ENCODE data around the gene TELO2.

Gene TELO2

GRCh38 chr16:1557074-1557473 lies 63.9 kb downstream of the TELO2 start:
- Histone ChIP-seq H3K27me3 (ENCODE audit: control insufficient read depth, insufficient read depth, low read length) (no peaks in the 10 kb centered on the region), H2AFZ (no peak overlapping the region), H3K79me2 (peaks cover 5% of the 10 kb centered on the region), H3K36me3 (ENCODE audit: control insufficient read depth, insufficient read depth, low read length) (no peaks in the 10 kb centered on the region), H3K4me3 (ENCODE audit: low read depth, low read length) (no peak overlapping the region), H3K4me2 (ENCODE audit: low read length) (no peak overlapping the region), H3K9me3 (ENCODE audit: control insufficient read depth, low read length) (no peaks in the 10 kb centered on the region), H3K4me1 (no peaks in the 10 kb centered on the region), H3K9ac (no peak overlapping the region), H3K27ac (no peak overlapping the region)
- TF ChIP-seq CTCF (IDR thresholded peaks at IDR 0.05): no peak

GRCh38 chr16:1557576-1557975 lies 64.4 kb downstream of the TELO2 start:
- Histone ChIP-seq H3K4me3 (ENCODE audit: low read depth, low read length) (no peak overlapping the region), H3K9me3 (ENCODE audit: control insufficient read depth, low read length) (no peaks in the 10 kb centered on the region), H3K4me2 (ENCODE audit: low read length) (no peak overlapping the region), H2AFZ (no peak overlapping the region), H3K36me3 (ENCODE audit: control insufficient read depth, insufficient read depth, low read length) (no peaks in the 10 kb centered on the region), H3K79me2 (peaks cover 5% of the 10 kb centered on the region), H3K4me1 (no peaks in the 10 kb centered on the region), H3K27me3 (ENCODE audit: control insufficient read depth, insufficient read depth, low read length) (no peaks in the 10 kb centered on the region), H3K27ac (no peak overlapping the region), H3K9ac (no peak overlapping the region)
- no peak for TF ChIP-seq CTCF (IDR thresholded peaks at IDR 0.05)

DNA sequence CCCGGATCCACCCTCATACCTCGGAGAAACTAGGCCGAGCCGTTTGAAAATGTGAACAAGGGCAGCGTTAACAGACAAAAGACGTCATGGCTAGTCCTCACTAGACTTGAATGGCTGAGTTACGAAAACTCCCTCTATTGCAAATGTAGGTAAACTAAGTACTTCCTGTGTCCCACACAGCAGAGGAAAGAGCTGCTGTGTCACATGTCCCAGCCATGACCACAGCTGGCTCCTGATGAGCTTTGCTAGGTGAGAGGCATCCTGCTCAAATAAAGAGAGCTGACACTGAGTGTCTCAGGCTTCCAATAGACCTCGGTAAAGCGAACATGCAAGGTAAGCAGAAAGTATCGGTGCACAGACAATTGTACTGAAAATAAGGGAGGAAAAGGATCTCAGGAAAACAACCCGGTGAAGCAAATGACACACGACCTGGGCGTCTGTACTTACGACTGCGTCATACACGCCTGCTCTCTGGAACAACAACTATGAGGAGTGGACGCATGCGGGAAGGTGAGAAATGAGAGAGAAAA lies 66.4 kb downstream of the TELO2 start:
- Histone ChIP-seq H3K9ac (no peak overlapping the region), H2AFZ (no peak overlapping the region), H3K27ac (no peak overlapping the region), H3K9me3 (ENCODE audit: control insufficient read depth, low read length) (no peaks in the 10 kb centered on the region), H3K36me3 (ENCODE audit: control insufficient read depth, insufficient read depth, low read length) (no peaks in the 10 kb centered on the region), H3K4me2 (ENCODE audit: low read length) (no peak overlapping the region), H3K4me1 (no peaks in the 10 kb centered on the region), H3K27me3 (ENCODE audit: control insufficient read depth, insufficient read depth, low read length) (no peaks in the 10 kb centered on the region), H3K79me2 (no peaks in the 10 kb centered on the region), H3K4me3 (ENCODE audit: low read depth, low read length) (no peak overlapping the region)
- TF ChIP-seq CTCF (IDR thresholded peaks at IDR 0.05): no peak

Measured in parathyroid adenoma (tissue), 2 donors.